GM23248 (cell line): ENCODE results near the gene GNAS-AS1.

Experiments used
- EZH2 ChIP-seq: fragments of 200-600 bp; sonication (generic); IDR thresholded peaks from 2 replicates; pipeline ENCODE4 v1.6.1; 2018; ENCODE audit warnings: antibody characterized with exemption, mild to moderate bottlenecking; ENCODE audit not compliant: insufficient read depth, poor library complexity, severe bottlenecking
- EZH2phosphoT487 ChIP-seq: fragments of 200-600 bp; sonication (generic); IDR thresholded peaks from 2 replicates; pipeline ENCODE4 v1.6.1; 2018; ENCODE audit warnings: antibody characterized with exemption, moderate library complexity, mild to moderate bottlenecking, low read depth; ENCODE audit not compliant: insufficient read depth

GRCh38 chr20:58875111-58875510 lies 24.4 kb upstream of the GNAS-AS1 start:
- TF ChIP-seq EZH2 (no peak), EZH2phosphoT487 (no peak)
